Endothelial cell of coronary artery (primary cell): Measurements from ENCODE around the gene OR2V2. TPM values are rescaled to one million over a fixed set of nuclear protein-coding genes. Genes with fewer than 3 reads are reported as not detected.

Experiments
- total RNA-seq: library from RNA; depleted of rRNA; stranded (reverse); fragments of >200 nt; gene quantifications from 2 replicates; pipeline ENCODE4 v1.2.3, GENCODE V29; 2014

The OR2V2 gene
- total RNA-seq = not detected in 2 replicates

GRCh38 chr5:181146927-181147636, at the start of gene OR2V2:
TSS of gene OR2V2 (plus strand) at chr5:181147586. CDS start at chr5:181154943, 7,357 bp downstream.

GRCh38 chr5:181130832-181131496, 16.4 kb upstream of the OR2V2 start, which contains the start of gene OR2V1:
TSS of gene OR2V1 (minus strand) at chr5:181131169. CDS start at chr5:181125304, 5,865 bp downstream.

GRCh38 chr5:181204826-181205760, 57.7 kb downstream of the OR2V2 start, which contains the start of gene TRIM7:
TSS of gene TRIM7 (minus strand) at chr5:181205196. CDS start at chr5:181205110, 86 bp downstream.

Other genes with a start within 250 kb of the OR2V2 start
- gene BTNL8, start 248.4 kb upstream of the OR2V2 start, total RNA-seq = not detected in 2 replicates
- not detected in 2 replicates for gene BTNL3, start 158.7 kb upstream of the OR2V2 start, total RNA-seq
- gene BTNL9, start 107.3 kb upstream of the OR2V2 start, total RNA-seq = 0.19 and 0.27 TPM in 2 replicates
- gene OR2V1, start 16.4 kb upstream of the OR2V2 start, total RNA-seq = not detected in 2 replicates
- gene TRIM7, start 57.6 kb downstream of the OR2V2 start, total RNA-seq = 10.6 and 12.8 TPM in 2 replicates
- gene TRIM41, start 75.7 kb downstream of the OR2V2 start, total RNA-seq = 12.1 and 13.5 TPM in 2 replicates
- gene RACK1, start 96.3 kb downstream of the OR2V2 start, total RNA-seq = 6,583 and 6,933 TPM in 2 replicates
- 4.3 and 9.1 TPM in 2 replicates for gene TRIM52, start 113.6 kb downstream of the OR2V2 start, total RNA-seq
- 0.19 TPM in 1 of 2 replicates, not detected in the other for gene OR4F3, start 219.7 kb downstream of the OR2V2 start, total RNA-seq